B cell (primary cell): ENCODE data around the gene LAMA3.

Experiments
- EZH2 ChIP-seq: IDR thresholded peaks from 2 replicates; pipeline ENCODE4 v1.6.1; 2012; ENCODE audit warnings: borderline replicate concordance, low read depth, mild to moderate bottlenecking, moderate library complexity, low read length; ENCODE audit not compliant: insufficient read depth, poor library complexity, severe bottlenecking
- TF ChIP-seq, protein P1 (sequence below): fragments of 200-600 bp; IDR thresholded peaks from one replicate; pipeline ENCODE4 v1.8.0; 2022; ENCODE audit warnings: antibody characterized with exemption, mild to moderate bottlenecking

DNA sequence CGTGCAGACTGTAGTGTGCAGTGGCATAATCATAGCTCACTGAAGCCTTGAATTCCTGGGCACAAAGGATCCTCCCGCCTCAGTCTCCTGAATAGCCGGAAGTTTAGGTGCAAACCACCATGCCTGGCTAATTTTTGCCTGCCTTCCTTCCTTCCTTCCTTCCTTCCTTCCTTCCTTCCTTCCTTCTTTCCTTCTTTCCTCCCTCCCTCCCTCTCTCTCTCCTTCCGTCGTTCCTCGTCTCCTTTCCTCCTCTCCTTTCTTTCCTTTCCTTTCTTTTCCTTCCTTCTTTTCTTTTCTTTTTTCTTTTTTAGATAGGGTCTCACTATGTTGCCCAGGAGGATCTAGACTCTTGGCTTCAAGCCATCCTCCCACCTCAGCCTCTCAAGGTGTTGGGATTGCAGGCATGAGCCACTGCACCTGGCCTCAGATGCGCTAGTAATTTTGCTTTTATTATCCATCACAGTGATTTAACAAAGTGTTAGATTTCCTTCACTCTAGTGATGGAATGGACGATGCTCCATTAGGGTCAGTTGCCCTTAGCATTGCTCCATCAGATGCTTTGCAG is 20.0 kb upstream of the LAMA3 start:
- TF ChIP-seq, protein P1, sequence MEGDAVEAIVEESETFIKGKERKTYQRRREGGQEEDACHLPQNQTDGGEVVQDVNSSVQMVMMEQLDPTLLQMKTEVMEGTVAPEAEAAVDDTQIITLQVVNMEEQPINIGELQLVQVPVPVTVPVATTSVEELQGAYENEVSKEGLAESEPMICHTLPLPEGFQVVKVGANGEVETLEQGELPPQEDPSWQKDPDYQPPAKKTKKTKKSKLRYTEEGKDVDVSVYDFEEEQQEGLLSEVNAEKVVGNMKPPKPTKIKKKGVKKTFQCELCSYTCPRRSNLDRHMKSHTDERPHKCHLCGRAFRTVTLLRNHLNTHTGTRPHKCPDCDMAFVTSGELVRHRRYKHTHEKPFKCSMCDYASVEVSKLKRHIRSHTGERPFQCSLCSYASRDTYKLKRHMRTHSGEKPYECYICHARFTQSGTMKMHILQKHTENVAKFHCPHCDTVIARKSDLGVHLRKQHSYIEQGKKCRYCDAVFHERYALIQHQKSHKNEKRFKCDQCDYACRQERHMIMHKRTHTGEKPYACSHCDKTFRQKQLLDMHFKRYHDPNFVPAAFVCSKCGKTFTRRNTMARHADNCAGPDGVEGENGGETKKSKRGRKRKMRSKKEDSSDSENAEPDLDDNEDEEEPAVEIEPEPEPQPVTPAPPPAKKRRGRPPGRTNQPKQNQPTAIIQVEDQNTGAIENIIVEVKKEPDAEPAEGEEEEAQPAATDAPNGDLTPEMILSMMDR: no peak
- no peak for TF ChIP-seq EZH2
